Keratinocyte (primary cell): ENCODE measurements around the gene NPLOC4.

Source experiments
- EZH2 ChIP-seq: IDR thresholded peaks from one replicate; pipeline ENCODE4 v1.6.1; 2012; ENCODE audit warnings: inconsistent platforms, mild to moderate bottlenecking, low read length, moderate library complexity
- TF ChIP-seq, protein P1 (sequence below), 3 experiments: IDR thresholded peaks in 1 of 3; conservative IDR thresholded peaks in 1 of 3; optimal IDR thresholded peaks in 1 of 3; 2 replicates in 2 of 3; 3 replicates in 1 of 3; pipeline versions ENCODE3 to v1.5.1; 2011; ENCODE audit warnings: low read length in 3 of 3, mild to moderate bottlenecking in 3 of 3, moderate library complexity in 2 of 3, control low read depth in 1 of 3, inconsistent platforms in 1 of 3; ENCODE audit not compliant: insufficient read depth in 2 of 3; ENCODE audit errors: extremely low read depth in 1 of 3

GRCh38 chr17:81641825-81642489, 5.0 kb upstream of the NPLOC4 start:
- TF ChIP-seq, protein P1, sequence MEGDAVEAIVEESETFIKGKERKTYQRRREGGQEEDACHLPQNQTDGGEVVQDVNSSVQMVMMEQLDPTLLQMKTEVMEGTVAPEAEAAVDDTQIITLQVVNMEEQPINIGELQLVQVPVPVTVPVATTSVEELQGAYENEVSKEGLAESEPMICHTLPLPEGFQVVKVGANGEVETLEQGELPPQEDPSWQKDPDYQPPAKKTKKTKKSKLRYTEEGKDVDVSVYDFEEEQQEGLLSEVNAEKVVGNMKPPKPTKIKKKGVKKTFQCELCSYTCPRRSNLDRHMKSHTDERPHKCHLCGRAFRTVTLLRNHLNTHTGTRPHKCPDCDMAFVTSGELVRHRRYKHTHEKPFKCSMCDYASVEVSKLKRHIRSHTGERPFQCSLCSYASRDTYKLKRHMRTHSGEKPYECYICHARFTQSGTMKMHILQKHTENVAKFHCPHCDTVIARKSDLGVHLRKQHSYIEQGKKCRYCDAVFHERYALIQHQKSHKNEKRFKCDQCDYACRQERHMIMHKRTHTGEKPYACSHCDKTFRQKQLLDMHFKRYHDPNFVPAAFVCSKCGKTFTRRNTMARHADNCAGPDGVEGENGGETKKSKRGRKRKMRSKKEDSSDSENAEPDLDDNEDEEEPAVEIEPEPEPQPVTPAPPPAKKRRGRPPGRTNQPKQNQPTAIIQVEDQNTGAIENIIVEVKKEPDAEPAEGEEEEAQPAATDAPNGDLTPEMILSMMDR (optimal IDR thresholded peaks at IDR 0.05 in 1 of 3, IDR thresholded peaks at IDR 0.05 in 1 of 3, conservative IDR thresholded peaks at IDR 0.05 in 1 of 3; ENCODE audit: extremely low read depth in 1 of 3, insufficient read depth in 2 of 3, low read length in 3 of 3), result no peak
- no peak for TF ChIP-seq EZH2
